ENCODE measurements around the gene ACE. TPM values are rescaled to one million over a fixed set of nuclear protein-coding genes. Genes with fewer than 3 reads are reported as not detected.

Gene ACE
- total RNA-seq, 1 experiment from 2014 or later = 7.8 TPM

GRCh38 chr17:63512388-63512787 is 35.5 kb downstream of the ACE start (continued):
- TF ChIP-seq, protein P1, sequence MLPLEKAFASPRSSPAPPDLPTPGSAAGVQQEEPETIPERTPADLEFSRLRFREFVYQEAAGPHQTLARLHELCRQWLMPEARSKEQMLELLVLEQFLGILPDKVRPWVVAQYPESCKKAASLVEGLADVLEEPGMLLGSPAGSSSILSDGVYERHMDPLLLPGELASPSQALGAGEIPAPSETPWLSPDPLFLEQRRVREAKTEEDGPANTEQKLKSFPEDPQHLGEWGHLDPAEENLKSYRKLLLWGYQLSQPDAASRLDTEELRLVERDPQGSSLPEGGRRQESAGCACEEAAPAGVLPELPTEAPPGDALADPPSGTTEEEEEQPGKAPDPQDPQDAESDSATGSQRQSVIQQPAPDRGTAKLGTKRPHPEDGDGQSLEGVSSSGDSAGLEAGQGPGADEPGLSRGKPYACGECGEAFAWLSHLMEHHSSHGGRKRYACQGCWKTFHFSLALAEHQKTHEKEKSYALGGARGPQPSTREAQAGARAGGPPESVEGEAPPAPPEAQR (CRISPR knock-in tag; IDR thresholded peaks at IDR 0.05) = no peak
- no peak for TF ChIP-seq ZNF416 (CRISPR knock-in tag; IDR thresholded peaks at IDR 0.05)
- no peak for TF ChIP-seq NFATC4 (CRISPR knock-in tag; IDR thresholded peaks at IDR 0.05)
- TF ChIP-seq SP1 (CRISPR knock-in tag; conservative IDR thresholded peaks at IDR 0.05) = no peak
- TF ChIP-seq JAZF1 (CRISPR knock-in tag; IDR thresholded peaks at IDR 0.05) = no peak
- no peak for TF ChIP-seq ETV6 (CRISPR knock-in tag; IDR thresholded peaks at IDR 0.05)

- Mint-ChIP-seq H3K36me3 (no peaks in the 10 kb centered on the region), H3K4me3 (no peak overlapping the region), H3K4me1 (no peaks in the 10 kb centered on the region), H3K27ac (no peak overlapping the region), H3K27me3 (ENCODE audit: low read depth) (no peaks in the 10 kb centered on the region), H3K9me3 (no peaks in the 10 kb centered on the region)
- DNase-seq (ENCODE audit: low spot score) = no peak
- ChIA-PET CTCF (interaction anchor here (1.0 to 1.6 kb wide), 3 partner anchors 10 to 87 kb away, joined by 3 to 6 read pairs (median 4); no protein-coding TSS in a partner anchor), POLR2A (no interaction called here)
- ATAC-seq = no peak
- no peak for TF ChIP-seq SP1 (CRISPR knock-in tag; conservative IDR thresholded peaks at IDR 0.05)
- TF ChIP-seq, protein P2, sequence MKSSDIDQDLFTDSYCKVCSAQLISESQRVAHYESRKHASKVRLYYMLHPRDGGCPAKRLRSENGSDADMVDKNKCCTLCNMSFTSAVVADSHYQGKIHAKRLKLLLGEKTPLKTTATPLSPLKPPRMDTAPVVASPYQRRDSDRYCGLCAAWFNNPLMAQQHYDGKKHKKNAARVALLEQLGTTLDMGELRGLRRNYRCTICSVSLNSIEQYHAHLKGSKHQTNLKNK (CRISPR knock-in tag; IDR thresholded peaks at IDR 0.05) = no peak
- TF ChIP-seq, protein P3, sequence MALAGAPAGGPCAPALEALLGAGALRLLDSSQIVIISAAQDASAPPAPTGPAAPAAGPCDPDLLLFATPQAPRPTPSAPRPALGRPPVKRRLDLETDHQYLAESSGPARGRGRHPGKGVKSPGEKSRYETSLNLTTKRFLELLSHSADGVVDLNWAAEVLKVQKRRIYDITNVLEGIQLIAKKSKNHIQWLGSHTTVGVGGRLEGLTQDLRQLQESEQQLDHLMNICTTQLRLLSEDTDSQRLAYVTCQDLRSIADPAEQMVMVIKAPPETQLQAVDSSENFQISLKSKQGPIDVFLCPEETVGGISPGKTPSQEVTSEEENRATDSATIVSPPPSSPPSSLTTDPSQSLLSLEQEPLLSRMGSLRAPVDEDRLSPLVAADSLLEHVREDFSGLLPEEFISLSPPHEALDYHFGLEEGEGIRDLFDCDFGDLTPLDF (CRISPR knock-in tag; IDR thresholded peaks at IDR 0.05) = no peak
- TF ChIP-seq, protein P1 (CRISPR knock-in tag; IDR thresholded peaks at IDR 0.05) = no peak
- TF ChIP-seq SOX15 (CRISPR knock-in tag; IDR thresholded peaks at IDR 0.05) = no peak
These were observed 36.2 kb downstream of the ACE start for GRCh38 chr17:63512896-63513644.

GRCh38 chr17:63514477-63514876 is 37.6 kb downstream of the ACE start:
- H3K27ac Mint-ChIP-seq = no peak overlapping the region
- no peaks in the 10 kb centered on the region for H3K36me3 Mint-ChIP-seq
- TF ChIP-seq, protein P4, sequence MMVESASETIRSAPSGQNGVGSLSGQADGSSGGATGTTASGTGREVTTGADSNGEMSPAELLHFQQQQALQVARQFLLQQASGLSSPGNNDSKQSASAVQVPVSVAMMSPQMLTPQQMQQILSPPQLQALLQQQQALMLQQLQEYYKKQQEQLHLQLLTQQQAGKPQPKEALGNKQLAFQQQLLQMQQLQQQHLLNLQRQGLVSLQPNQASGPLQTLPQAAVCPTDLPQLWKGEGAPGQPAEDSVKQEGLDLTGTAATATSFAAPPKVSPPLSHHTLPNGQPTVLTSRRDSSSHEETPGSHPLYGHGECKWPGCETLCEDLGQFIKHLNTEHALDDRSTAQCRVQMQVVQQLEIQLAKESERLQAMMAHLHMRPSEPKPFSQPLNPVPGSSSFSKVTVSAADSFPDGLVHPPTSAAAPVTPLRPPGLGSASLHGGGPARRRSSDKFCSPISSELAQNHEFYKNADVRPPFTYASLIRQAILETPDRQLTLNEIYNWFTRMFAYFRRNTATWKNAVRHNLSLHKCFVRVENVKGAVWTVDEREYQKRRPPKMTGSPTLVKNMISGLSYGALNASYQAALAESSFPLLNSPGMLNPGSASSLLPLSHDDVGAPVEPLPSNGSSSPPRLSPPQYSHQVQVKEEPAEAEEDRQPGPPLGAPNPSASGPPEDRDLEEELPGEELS (CRISPR knock-in tag; IDR thresholded peaks at IDR 0.05) = no peak
- TF ChIP-seq USF1 (CRISPR knock-in tag; IDR thresholded peaks at IDR 0.05) (no peak), ZNF121 (CRISPR knock-in tag; IDR thresholded peaks at IDR 0.05) (no peak), ZNF263 (CRISPR knock-in tag; IDR thresholded peaks at IDR 0.05; ENCODE audit: low read depth) (no peak), ZNF423 (CRISPR knock-in tag; IDR thresholded peaks at IDR 0.05) (no peak), PRRX2 (CRISPR knock-in tag; IDR thresholded peaks at IDR 0.05) (no peak), EMX1 (CRISPR knock-in tag; IDR thresholded peaks at IDR 0.05) (no peak), ZNF317 (CRISPR knock-in tag; IDR thresholded peaks at IDR 0.05; ENCODE audit: borderline replicate concordance, low read depth) (no peak), ZNF425 (CRISPR knock-in tag; conservative IDR thresholded peaks at IDR 0.05) (no peak)
- TF ChIP-seq, protein P5, sequence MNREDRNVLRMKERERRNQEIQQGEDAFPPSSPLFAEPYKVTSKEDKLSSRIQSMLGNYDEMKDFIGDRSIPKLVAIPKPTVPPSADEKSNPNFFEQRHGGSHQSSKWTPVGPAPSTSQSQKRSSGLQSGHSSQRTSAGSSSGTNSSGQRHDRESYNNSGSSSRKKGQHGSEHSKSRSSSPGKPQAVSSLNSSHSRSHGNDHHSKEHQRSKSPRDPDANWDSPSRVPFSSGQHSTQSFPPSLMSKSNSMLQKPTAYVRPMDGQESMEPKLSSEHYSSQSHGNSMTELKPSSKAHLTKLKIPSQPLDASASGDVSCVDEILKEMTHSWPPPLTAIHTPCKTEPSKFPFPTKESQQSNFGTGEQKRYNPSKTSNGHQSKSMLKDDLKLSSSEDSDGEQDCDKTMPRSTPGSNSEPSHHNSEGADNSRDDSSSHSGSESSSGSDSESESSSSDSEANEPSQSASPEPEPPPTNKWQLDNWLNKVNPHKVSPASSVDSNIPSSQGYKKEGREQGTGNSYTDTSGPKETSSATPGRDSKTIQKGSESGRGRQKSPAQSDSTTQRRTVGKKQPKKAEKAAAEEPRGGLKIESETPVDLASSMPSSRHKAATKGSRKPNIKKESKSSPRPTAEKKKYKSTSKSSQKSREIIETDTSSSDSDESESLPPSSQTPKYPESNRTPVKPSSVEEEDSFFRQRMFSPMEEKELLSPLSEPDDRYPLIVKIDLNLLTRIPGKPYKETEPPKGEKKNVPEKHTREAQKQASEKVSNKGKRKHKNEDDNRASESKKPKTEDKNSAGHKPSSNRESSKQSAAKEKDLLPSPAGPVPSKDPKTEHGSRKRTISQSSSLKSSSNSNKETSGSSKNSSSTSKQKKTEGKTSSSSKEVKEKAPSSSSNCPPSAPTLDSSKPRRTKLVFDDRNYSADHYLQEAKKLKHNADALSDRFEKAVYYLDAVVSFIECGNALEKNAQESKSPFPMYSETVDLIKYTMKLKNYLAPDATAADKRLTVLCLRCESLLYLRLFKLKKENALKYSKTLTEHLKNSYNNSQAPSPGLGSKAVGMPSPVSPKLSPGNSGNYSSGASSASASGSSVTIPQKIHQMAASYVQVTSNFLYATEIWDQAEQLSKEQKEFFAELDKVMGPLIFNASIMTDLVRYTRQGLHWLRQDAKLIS (CRISPR knock-in tag; IDR thresholded peaks at IDR 0.05; ENCODE audit: borderline replicate concordance) = no peak
- no peaks in the 10 kb centered on the region for H3K9me3 Mint-ChIP-seq
- ATAC-seq (no peak), DNase-seq (ENCODE audit: low spot score) (no peak)
- POLR2A ChIA-PET = interaction anchor here (0.6 kb wide), 1 partner anchor 1728 kb away, joined by 4 read pairs; no protein-coding TSS in a partner anchor
- CTCF ChIA-PET = interaction anchor here (0.9 to 1.2 kb wide), 2 partner anchors 8 to 25 kb away, joined by 3 to 4 read pairs; no protein-coding TSS in a partner anchor
- H3K4me3 Mint-ChIP-seq = no peak overlapping the region
- no peaks in the 10 kb centered on the region for H3K4me1 Mint-ChIP-seq
- no peaks in the 10 kb centered on the region for H3K27me3 Mint-ChIP-seq (ENCODE audit: low read depth)
